ENCODE measurements around the gene NEUROD4. TPM values are rescaled to one million over a fixed set of nuclear protein-coding genes. Genes with fewer than 3 reads are reported as not detected.

Gene NEUROD4
- total RNA-seq, 1 donor from 2014 or later = 6.9 TPM

DNA sequence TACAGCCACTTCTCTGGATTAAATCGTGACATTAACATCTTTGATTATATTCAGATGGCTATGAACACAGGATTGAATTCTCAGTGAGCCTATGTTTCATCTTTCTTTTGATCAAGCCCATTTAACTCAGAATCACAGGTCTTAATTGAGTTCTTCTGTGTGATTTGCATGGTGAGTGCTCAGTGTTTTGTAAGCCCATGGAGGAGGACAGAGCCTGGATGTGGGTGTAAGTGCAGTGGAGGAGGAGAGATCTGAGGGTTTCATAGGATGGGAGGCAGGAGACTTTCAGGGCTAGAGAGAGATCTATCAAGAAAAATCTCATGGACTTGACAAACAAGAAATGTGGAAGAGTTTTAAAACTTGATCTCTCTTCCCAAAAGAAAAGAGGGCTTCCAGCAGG is 29.9 kb upstream of the NEUROD4 start:
- TF ChIP-seq, protein P1, sequence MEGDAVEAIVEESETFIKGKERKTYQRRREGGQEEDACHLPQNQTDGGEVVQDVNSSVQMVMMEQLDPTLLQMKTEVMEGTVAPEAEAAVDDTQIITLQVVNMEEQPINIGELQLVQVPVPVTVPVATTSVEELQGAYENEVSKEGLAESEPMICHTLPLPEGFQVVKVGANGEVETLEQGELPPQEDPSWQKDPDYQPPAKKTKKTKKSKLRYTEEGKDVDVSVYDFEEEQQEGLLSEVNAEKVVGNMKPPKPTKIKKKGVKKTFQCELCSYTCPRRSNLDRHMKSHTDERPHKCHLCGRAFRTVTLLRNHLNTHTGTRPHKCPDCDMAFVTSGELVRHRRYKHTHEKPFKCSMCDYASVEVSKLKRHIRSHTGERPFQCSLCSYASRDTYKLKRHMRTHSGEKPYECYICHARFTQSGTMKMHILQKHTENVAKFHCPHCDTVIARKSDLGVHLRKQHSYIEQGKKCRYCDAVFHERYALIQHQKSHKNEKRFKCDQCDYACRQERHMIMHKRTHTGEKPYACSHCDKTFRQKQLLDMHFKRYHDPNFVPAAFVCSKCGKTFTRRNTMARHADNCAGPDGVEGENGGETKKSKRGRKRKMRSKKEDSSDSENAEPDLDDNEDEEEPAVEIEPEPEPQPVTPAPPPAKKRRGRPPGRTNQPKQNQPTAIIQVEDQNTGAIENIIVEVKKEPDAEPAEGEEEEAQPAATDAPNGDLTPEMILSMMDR (conservative IDR thresholded peaks at IDR 0.05) = no peak
- no peaks in the 10 kb centered on the region for H3K36me3 Mint-ChIP-seq (ENCODE audit: low read depth)
- no peaks in the 10 kb centered on the region for H3K9me3 Mint-ChIP-seq
- H3K4me3 Mint-ChIP-seq = no peak overlapping the region
- no peak for DNase-seq (ENCODE audit: low read depth, low spot score)
- no peak overlapping the region for H3K27ac Mint-ChIP-seq (ENCODE audit: unreplicated experiment)
- peaks cover 3% of the 10 kb centered on the region for H3K27me3 Mint-ChIP-seq (ENCODE audit: low read depth)
- H3K4me1 Mint-ChIP-seq = no peaks in the 10 kb centered on the region

DNA sequence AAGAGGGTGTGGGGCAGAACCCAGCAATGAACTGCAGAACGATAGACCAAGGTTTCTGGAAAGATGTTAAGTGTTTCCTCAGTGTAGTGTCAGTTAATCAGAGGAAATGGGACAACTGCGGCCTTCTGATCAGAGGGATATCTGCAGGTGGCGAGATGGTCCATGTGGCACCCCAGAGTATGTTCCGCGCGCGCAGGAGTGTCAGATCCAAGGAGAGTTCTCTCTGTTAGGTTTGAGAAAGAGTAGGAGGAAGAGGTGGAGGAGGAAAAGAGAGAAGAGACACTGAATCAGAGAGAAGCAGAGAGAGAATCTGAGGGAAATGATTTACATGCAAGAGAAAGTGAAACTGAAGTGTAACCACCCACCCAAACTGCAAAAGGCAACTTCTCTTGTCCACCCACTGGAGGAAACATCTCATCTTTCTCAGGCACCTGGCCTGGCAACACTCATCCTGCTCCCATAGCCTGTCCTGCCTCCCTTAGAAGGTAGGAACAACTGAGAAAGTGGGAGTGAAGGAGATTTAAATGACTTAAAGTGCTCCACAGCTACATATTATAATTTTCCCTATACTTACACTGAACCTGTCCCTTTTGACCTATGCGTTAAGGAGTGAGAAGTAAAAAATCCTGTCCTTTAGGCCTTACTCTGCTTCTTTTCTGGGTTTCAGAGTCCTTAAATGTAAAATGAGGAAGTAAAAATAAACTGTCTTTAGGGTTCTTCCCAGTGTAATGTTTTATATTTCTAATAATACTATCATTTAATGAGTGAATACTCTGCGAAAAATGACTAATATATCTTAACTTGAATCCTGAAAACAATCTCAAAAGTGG is 28.4 kb upstream of the NEUROD4 start:
- Mint-ChIP-seq H3K27ac (ENCODE audit: unreplicated experiment) (no peak overlapping the region), H3K4me3 (no peak overlapping the region), H3K4me1 (no peaks in the 10 kb centered on the region), H3K36me3 (ENCODE audit: low read depth) (no peaks in the 10 kb centered on the region), H3K9me3 (no peaks in the 10 kb centered on the region), H3K27me3 (ENCODE audit: low read depth) (peaks cover 2% of the 10 kb centered on the region)
- DNase-seq (ENCODE audit: low read depth, low spot score) = no peak
- TF ChIP-seq, protein P1 (conservative IDR thresholded peaks at IDR 0.05) = no peak

DNA sequence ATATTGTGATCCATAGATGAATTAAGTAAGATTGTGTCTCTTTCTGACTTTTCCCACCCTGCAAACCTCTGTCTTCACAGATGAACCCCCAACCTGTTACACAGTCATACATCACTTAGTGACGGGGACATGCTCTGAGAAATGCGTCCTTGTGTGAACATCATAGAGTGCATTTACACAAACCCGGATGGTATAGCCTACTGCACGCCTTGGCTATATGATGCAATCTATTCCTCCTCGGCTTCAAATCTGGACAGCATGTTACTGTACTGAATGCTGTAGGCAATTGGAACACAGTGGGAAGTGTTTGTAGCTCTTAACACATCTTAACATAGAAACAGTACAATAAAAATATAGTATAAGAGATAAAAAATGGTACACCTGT is 27.8 kb upstream of the NEUROD4 start:
- no peak overlapping the region for H3K4me3 Mint-ChIP-seq
- H3K9me3 Mint-ChIP-seq = no peaks in the 10 kb centered on the region
- no peaks in the 10 kb centered on the region for H3K4me1 Mint-ChIP-seq
- TF ChIP-seq, protein P1 (conservative IDR thresholded peaks at IDR 0.05) = no peak
- H3K36me3 Mint-ChIP-seq (ENCODE audit: low read depth) = no peaks in the 10 kb centered on the region
- H3K27ac Mint-ChIP-seq (ENCODE audit: unreplicated experiment) = no peak overlapping the region
- H3K27me3 Mint-ChIP-seq (ENCODE audit: low read depth) = peaks cover 2% of the 10 kb centered on the region
- DNase-seq (ENCODE audit: low read depth, low spot score) = no peak

- Mint-ChIP-seq H3K4me1 (peaks cover 8% of the 10 kb centered on the region), H3K9me3 (no peaks in the 10 kb centered on the region), H3K27me3 (ENCODE audit: low read depth) (peaks cover 7% of the 10 kb centered on the region), H3K27ac (ENCODE audit: unreplicated experiment) (no peak overlapping the region), H3K4me3 (no peak overlapping the region), H3K36me3 (ENCODE audit: low read depth) (no peaks in the 10 kb centered on the region)
- DNase-seq (ENCODE audit: low read depth, low spot score) = peak; percentile 53
- TF ChIP-seq, protein P1 (conservative IDR thresholded peaks at IDR 0.05) = peak; percentile 93
Observed at GRCh38 chr12:54993181-54993835, 26.5 kb upstream of the NEUROD4 start.

DNA sequence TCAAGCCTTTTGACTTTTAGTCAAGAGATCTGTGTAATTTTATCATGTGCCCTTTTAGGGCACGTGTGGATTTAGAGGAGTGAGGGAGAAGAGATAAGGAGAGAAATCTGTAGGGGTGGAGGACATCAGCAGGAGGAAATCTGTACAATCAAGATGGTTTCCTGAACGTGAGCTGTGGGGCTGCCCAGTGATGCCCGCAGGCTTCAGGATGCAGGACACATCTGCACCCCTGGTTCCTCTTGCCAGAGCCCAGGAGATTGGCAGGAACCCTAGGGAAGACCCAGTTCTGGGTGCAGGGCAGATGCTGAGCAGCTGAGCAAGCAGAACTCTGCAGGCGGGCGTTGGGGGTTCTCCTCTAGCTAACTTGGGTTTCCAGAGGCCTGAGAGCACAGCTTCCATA is 23.6 kb upstream of the NEUROD4 start:
- Mint-ChIP-seq H3K9me3 (no peaks in the 10 kb centered on the region), H3K36me3 (ENCODE audit: low read depth) (no peaks in the 10 kb centered on the region), H3K27ac (ENCODE audit: unreplicated experiment) (peak overlapping the region; percentile 69), H3K27me3 (ENCODE audit: low read depth) (peaks cover 7% of the 10 kb centered on the region), H3K4me1 (peaks cover 11% of the 10 kb centered on the region), H3K4me3 (no peak overlapping the region)
- TF ChIP-seq, protein P1 (conservative IDR thresholded peaks at IDR 0.05) = no peak
- no peak for DNase-seq (ENCODE audit: low read depth, low spot score)

Data from neural crest cell (in vitro differentiated cells).